Measurements from ENCODE around the gene TSPAN1.
A peak's percentile ranks its signal among the peaks of the same experiment; 100 is the strongest.

Gene TSPAN1, protein sequence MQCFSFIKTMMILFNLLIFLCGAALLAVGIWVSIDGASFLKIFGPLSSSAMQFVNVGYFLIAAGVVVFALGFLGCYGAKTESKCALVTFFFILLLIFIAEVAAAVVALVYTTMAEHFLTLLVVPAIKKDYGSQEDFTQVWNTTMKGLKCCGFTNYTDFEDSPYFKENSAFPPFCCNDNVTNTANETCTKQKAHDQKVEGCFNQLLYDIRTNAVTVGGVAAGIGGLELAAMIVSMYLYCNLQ

GRCh38 chr1:46174448-46175231, at the start of gene TSPAN1:
Gene TSPAN1, plus strand, starts transcription at chr1:46175087. Its CDS starts 6,021 bp downstream, at chr1:46181108.
- no peak for DNase-seq

- DNase-seq = no peak
Measured at GRCh38 chr1:46128344-46128743, 46.5 kb upstream of the TSPAN1 start.

GRCh38 chr1:46130121-46130520, 44.8 kb upstream of the TSPAN1 start:
- DNase-seq = no peak

DNA sequence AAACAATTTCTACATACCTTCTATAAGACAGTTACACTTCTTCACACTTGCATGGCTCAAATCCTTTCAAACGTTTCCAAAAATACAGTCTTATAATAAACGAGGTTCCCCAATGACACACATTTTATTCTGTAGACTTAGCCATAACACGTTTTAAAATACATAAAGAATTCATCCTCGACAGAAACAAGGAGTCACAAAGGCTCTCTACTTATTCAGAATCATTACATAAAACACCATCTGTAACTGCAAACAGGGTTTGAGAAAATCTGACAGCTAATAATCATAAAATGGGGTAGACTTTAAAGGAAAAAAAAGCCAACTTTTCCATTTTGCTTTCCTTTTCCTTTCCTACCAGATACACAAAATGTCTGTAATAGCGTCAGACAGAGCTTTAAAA, 44.3 kb upstream of the TSPAN1 start:
- DNase-seq = no peak

- no peak for DNase-seq
Measured at GRCh38 chr1:46131093-46131492, 43.8 kb upstream of the TSPAN1 start.

DNA sequence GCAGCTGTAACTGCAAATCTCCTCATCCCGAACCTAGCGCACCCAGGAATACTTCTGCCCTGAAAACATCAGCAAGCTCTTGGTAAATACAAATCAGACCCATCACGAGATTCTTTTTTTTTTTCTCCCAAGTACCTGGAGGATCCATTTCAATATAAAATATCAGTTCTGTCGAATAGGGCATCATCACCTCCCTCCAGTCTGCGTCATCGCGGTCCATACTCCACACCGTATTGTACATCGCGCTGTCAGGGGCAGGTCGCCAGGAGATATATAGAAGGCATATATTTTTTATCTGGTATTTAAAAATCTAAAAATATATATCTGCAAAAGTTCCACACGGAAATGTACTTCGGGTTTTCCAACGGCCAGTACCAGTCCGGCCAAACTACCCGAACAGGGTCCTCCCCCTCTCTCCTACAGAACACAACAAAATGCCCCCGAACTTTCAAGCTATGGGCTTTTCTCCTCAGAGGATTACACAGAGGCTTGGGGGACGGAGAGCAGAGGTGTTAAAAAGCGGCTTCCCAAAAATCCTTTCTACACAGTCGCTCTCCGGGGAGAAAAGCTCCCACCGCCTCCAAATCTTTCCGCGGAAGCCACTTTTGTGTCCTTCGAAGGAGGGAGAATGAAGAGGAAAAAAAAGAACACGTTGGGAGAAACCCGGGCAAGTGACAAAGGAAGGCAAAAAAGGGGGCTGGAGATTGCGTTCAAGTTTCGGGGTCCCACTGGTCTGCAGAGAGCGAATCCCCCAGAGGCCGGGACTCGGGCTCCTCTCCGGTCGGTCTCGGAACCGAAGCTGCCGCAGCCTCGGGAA, 43.0 kb upstream of the TSPAN1 start:
- no peak for DNase-seq

GRCh38 chr1:46132529-46133180, 42.2 kb upstream of the TSPAN1 start, which contains the start of gene PIK3R3:
Gene PIK3R3, minus strand, starts transcription at chr1:46132629. Its CDS starts 677 bp downstream, at chr1:46131952.
- DNase-seq = peak; percentile 89

- no peak for DNase-seq
Measured at GRCh38 chr1:46133181-46133658, 41.7 kb upstream of the TSPAN1 start.

DNA sequence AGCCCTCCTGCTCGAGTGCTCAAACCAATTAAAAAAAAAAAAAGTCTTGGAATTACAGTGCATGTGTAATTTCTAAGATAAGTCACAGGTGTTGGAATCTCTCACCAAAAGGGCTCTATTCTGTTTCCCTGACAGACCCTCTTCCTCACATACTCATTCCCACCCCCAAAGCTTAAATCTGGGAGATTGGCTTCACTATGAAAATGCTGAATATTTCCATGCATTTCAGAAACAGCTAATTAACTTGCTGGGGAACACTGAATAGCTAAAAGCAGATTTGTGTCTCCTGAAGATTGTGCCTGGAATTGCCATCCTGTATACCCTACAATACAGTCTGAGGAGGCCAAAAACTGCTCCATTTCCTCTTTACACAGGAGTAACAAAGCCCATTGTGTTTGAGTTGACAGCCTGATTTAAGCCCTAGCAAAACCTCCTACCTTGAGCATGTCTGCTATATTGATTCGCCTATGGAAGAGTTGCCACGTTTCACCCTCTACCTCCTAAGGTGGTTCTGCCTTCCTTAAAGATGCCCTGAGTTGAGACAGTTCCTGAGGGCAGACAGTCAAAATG, 41.0 kb upstream of the TSPAN1 start:
- no peak for DNase-seq

DNA sequence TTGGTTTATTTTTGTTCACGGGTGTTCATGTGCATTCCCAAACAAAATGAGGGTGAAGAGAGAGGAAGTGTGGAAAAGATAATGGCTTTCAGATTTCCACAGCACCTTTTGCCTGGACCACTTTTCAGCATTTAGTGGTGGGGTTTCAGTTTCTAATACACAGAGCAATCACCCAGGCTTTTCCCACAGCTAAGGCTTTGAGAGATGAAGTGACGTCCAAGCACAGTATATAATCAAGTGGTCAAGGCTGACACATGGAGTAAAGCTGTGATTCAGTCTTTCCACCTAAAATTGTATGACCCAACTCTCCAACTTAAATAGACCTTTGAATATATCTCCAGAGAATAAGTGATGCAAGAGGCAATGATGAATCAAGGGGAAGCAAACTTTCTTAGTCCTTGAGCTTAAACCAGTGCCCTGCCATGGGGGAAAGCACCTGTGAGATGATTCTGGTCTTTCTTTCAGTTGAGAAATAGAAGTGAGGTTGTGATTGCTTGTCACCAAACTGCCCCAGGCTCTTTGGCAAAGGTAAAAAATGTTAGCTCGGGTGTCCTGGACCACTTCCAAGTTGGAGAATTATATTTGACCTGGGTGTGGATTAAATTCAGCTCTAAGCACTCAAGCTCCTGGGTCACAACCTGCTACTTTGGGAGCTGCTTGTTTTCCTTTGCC, 40.1 kb upstream of the TSPAN1 start:
- DNase-seq = no peak

- DNase-seq = no peak
Measured at GRCh38 chr1:46136711-46137110, 38.2 kb upstream of the TSPAN1 start.

GRCh38 chr1:46137916-46138315, 37.0 kb upstream of the TSPAN1 start:
- no peak for DNase-seq

DNA sequence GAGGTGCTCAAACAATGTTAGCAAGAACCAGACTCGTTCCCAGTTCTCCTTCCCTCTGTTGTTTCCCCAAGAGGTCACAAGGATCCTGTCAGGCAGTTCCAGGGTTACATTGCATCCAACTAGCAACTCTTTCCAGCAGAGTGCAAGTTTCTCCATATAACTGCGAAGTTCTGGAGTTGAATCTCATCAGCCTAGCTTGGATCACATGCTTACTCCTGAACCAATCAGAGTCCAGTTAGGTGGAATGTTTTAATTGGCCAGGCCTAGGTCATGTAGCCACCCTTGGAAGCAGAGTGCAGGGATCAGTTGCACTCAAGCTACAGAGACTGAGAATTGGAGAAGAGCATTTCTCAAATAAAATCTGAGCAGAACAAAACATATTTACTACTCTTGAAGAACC, 26.6 kb upstream of the TSPAN1 start:
- no peak for DNase-seq

GRCh38 chr1:46150085-46150484, 24.8 kb upstream of the TSPAN1 start:
- DNase-seq = no peak

DNA sequence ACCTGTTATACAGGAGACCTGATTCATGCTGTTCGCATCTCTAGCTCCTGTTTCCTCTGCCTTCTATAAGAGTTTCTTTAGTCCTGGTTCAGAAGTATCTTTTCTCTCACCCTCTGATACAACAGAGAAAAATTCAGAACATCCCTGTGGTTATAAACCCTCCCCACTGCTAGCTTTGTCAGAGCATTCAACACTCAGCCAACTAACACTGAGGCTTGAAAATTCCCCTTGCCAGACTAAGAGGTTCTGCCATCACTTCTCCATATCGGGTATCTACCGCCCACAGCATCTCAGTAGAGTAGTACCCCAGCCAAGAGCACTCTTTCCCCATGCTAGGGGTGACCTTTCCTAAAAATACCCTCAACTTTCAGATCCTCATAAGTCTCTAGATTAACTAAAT, 22.9 kb upstream of the TSPAN1 start:
- DNase-seq = no peak

GRCh38 chr1:46153228-46153627, 21.7 kb upstream of the TSPAN1 start:
- no peak for DNase-seq

DNA sequence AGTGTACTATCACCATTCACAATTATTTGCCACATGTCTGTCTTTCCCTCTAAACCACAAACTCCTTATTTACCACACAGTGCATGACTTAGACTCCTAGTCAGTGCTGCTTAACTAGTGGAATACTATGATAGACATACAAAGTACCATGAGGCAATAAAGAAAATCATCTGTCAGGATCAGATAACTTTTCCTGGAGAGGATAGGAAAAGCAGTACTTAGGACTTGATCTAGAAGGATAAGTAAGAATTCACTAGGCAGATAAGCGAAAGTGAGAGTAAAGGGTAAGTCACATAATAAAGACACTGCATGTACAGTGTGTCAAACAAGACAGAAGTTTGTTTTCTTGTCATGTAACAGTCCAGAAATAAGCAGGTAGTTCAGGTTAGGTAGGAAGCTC, 21.2 kb upstream of the TSPAN1 start:
- no peak for DNase-seq

DNA sequence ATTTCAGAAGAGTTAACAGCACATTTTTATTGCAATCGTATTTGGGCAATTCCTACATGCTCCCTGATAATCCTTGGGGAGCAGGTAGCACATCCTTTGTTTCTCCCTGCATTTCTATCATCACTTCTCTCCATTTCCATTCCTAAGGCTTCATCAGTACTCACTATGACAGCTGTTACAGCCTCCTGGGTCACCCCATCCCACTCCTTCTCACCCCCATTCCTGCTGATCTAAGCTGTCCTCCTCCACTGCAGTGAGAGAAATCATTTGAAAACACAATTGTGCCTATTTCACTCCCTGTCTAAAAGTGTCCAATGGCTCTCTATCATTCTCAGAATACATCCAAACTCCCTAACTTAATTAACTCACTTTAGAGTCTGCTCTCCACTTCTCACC, 17.0 kb upstream of the TSPAN1 start:
- DNase-seq = no peak

DNA sequence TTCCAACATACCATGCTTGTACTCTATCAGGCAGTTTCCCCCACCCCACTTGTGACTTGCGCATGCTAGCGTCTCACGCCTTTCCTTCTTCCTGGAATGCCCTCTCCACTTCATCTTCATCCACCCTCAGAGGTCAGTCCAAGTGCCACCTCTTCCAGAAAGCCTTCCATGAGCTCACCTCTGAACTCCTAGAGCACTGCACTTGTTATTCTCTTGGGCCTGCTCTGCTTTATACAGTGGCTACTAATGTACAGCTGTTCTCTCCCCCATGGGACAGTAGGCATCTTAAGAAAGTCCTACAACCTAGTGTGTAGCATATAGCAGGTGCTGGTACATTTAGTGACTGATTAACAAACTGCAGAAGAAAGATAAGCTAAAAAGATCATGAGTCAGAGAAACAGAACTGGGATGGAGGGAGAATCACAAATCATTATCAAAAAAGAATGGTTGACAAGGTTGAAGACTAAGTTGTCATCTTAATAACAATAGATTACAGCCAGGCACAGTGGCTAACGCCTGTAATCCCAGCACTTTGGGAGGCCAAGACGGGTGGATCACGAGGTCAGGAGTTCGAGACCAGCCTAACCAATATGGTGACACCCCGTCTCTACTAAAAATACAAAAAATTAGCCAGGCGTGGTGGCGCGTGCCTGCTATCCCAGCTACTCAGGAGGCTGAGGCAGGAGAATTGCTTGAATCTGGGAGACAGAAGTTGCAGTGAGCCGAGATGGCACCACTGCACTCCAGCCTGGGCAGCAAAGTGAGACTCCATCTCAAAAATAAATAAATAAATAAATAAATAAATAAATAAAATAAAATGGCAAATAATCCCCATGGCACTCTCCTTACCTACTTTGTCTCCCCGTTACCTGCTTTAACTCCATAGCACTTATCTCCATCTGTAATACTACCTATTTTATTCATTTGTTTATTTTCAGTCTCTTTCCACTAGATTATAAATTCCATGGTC, 16.3 kb upstream of the TSPAN1 start:
- no peak for DNase-seq

- no peak for DNase-seq
Measured at GRCh38 chr1:46159516-46159915, 15.4 kb upstream of the TSPAN1 start.

DNA sequence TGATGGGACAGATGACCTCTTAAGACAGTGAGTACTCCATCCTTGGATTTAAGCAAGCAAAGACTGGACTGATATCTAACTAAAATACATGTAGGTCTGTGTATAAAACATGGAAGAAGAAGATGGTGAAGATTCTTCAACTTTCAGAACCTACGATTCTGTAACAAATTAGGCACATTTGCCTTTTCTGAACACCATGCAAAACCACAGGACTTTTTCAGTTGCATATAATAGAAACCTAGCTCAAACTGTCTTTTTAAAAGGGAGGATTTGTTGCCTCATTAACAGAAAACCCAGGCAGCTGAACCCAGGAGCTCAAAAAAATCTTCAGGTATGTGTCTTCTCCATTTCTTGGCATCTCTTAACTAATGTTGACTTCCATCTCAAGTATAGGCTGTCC, 14.7 kb upstream of the TSPAN1 start:
- no peak for DNase-seq
